PC-3 (cell line): Measurements from ENCODE around the gene RNF130.

Source experiments
- EZH2 ChIP-seq: fragments of 300-600 bp; sonication (generic); IDR thresholded peaks from one replicate; pipeline ENCODE4 v1.6.1; 2017; ENCODE audit warnings: antibody characterized with exemption, mild to moderate bottlenecking, low read length; ENCODE audit not compliant: unreplicated experiment
- EZH2phosphoT487 ChIP-seq: fragments of 300-600 bp; sonication (generic); IDR thresholded peaks from 2 replicates; pipeline ENCODE4 v1.6.1; 2018; ENCODE audit warnings: mild to moderate bottlenecking, antibody characterized with exemption, low read length, borderline replicate concordance
- TF ChIP-seq, protein P1 (sequence below): fragments of 300-600 bp; sonication (generic); conservative IDR thresholded peaks from 2 replicates; pipeline ENCODE4 v1.5.1; 2017; ENCODE audit warnings: antibody characterized with exemption, low read depth, mild to moderate bottlenecking, low read length

DNA sequence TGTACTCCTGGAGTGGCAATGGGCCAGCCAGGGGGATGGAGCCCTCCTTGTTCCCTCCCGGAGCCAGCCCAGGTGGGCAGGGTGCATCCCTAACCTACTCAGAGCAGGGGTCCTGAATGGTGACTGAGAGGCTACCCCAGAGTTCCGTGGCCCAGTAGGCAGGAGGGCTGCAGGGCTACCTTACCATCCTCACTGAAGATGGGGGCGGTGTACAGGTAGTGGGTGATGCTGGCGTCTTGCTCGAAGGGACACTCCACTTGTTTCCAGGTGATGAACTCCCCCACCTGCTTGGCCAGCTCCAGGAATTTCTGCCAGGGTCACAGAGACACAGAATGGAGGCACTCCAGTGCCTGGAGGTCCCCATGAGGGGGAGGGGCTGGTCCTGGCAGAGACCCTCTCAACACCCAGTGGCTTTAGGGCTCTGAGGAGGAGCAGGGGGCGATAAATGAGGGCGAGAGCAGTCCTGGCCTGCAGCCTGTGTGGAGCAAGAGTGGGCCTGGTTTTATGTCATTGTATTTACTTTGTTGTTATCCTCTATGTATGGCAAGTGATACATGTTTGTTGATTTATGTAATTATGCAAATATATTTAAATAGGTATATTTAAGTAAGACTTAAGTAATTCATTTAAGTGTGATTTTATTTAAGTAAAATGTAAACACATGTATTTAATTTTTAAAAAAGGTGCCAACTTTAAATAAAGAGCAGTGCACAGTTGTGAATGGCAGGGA, 39.9 kb upstream of the RNF130 start:
- TF ChIP-seq, protein P1, sequence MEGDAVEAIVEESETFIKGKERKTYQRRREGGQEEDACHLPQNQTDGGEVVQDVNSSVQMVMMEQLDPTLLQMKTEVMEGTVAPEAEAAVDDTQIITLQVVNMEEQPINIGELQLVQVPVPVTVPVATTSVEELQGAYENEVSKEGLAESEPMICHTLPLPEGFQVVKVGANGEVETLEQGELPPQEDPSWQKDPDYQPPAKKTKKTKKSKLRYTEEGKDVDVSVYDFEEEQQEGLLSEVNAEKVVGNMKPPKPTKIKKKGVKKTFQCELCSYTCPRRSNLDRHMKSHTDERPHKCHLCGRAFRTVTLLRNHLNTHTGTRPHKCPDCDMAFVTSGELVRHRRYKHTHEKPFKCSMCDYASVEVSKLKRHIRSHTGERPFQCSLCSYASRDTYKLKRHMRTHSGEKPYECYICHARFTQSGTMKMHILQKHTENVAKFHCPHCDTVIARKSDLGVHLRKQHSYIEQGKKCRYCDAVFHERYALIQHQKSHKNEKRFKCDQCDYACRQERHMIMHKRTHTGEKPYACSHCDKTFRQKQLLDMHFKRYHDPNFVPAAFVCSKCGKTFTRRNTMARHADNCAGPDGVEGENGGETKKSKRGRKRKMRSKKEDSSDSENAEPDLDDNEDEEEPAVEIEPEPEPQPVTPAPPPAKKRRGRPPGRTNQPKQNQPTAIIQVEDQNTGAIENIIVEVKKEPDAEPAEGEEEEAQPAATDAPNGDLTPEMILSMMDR, result no peak
- TF ChIP-seq EZH2phosphoT487, result no peak
- no peak for TF ChIP-seq EZH2
